ENCODE results near the gene NEURL1.

NEURL1 gene

GRCh38 chr10:103572347-103573204 lies 79.1 kb downstream of the NEURL1 start:
- TF ChIP-seq CTCF (IDR thresholded peaks at IDR 0.05; ENCODE audit: low read depth, low read length) = no peak
- H3K4me3 ChIP-seq (ENCODE audit: low read depth, low read length) = no peak overlapping the region
- DNase-seq (ENCODE audit: low read depth, low spot score) = no peak
- in situ Hi-C loops (cut with HindIII; ENCODE audit: low sequenced_read_pairs) = no loop called here

DNA sequence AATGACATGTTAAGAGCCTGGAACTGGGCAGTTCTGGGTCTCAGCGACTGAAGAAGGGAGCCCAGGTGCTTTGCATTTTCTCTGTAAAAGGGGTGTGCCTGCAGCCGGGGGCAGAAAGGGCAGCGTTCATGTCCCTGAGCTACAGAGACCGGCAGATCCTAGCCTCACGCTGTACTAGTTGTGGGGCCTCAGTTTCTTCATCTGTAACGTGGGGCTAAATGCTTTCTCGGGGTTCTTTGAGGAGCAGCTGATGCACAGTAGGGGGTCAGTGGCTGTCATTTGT lies 79.6 kb downstream of the NEURL1 start:
- DNase-seq (ENCODE audit: low read depth, low spot score) = no peak
- H3K4me3 ChIP-seq (ENCODE audit: low read depth, low read length) = no peak overlapping the region
- in situ Hi-C loops (cut with HindIII; ENCODE audit: low sequenced_read_pairs) = no loop called here
- TF ChIP-seq CTCF (IDR thresholded peaks at IDR 0.05; ENCODE audit: low read depth, low read length) = no peak

- H3K4me3 ChIP-seq (ENCODE audit: low read depth, low read length) = no peak overlapping the region
- TF ChIP-seq CTCF (IDR thresholded peaks at IDR 0.05; ENCODE audit: low read depth, low read length) = no peak
- in situ Hi-C loops (cut with HindIII; ENCODE audit: low sequenced_read_pairs) = no loop called here
- no peak for DNase-seq (ENCODE audit: low read depth, low spot score)
Observed at GRCh38 chr10:103574097-103575061, 80.9 kb downstream of the NEURL1 start.

- in situ Hi-C loops (cut with HindIII; ENCODE audit: low sequenced_read_pairs) = no loop called here
- H3K4me3 ChIP-seq (ENCODE audit: low read depth, low read length) = no peak overlapping the region
- TF ChIP-seq CTCF (IDR thresholded peaks at IDR 0.05; ENCODE audit: low read depth, low read length) = no peak
- DNase-seq (ENCODE audit: low read depth, low spot score) = no peak
Observed at GRCh38 chr10:103575416-103576075, 82.0 kb downstream of the NEURL1 start.

- in situ Hi-C loops (cut with HindIII; ENCODE audit: low sequenced_read_pairs) = no loop called here
Observed at GRCh38 chr10:103576076-103576471, 82.6 kb downstream of the NEURL1 start.

More at GRCh38 chr10:103576076-103576471, 82.6 kb downstream of the NEURL1 start:
- no peak for DNase-seq (ENCODE audit: low read depth, low spot score)
- no peak overlapping the region for H3K4me3 ChIP-seq (ENCODE audit: low read depth, low read length)
- no peak for TF ChIP-seq CTCF (IDR thresholded peaks at IDR 0.05; ENCODE audit: low read depth, low read length)
